Mucosa of rectum (tissue), 2 donors: ENCODE measurements around the gene MLEC.

ENCODE experiments used
- H3K27ac ChIP-seq, 2 donors: one replicate each; pipeline ENCODE4 v1.7.0; 2013; ENCODE audit warnings: inconsistent platforms in 2 of 2, low read depth in 2 of 2, low read length in 2 of 2
- H3K27me3 ChIP-seq, 2 donors: one replicate each; pipeline ENCODE4 v1.7.0; 2013; ENCODE audit warnings: low read length in 2 of 2; ENCODE audit not compliant: control insufficient read depth in 2 of 2, insufficient read depth in 2 of 2
- H3K36me3 ChIP-seq, 2 donors: one replicate each; pipeline ENCODE4 v1.7.0; 2013; ENCODE audit warnings: low read length in 2 of 2; ENCODE audit not compliant: control insufficient read depth in 2 of 2, insufficient read depth in 2 of 2
- H3K4me1 ChIP-seq, 2 donors: one replicate each; pipeline ENCODE4 v1.7.0; 2013; ENCODE audit warnings: low read length in 2 of 2, mild to moderate bottlenecking in 1 of 2; ENCODE audit not compliant: control insufficient read depth in 2 of 2, insufficient read depth in 2 of 2
- H3K4me3 ChIP-seq, 2 donors: one replicate each; pipeline ENCODE4 v1.7.0; 2013; ENCODE audit warnings: low read length in 2 of 2
- H3K9ac ChIP-seq, 2 donors: one replicate each; pipeline ENCODE4 v1.7.0; 2013; ENCODE audit warnings: low read length in 2 of 2, low read depth in 1 of 2, mild to moderate bottlenecking in 1 of 2
- H3K9me3 ChIP-seq, 2 donors: one replicate each; pipeline ENCODE4 v1.7.0; 2013; ENCODE audit warnings: low read length in 2 of 2; ENCODE audit not compliant: control insufficient read depth in 2 of 2
- donor health status: healthy.
- donor health status: Normal muscosa, but diverticular disease.

Gene MLEC

GRCh38 chr12:120677765-120678473, 9.0 kb upstream of the MLEC start:
- H3K4me3 ChIP-seq = no peak overlapping the region
- no peaks in the 10 kb centered on the region for H3K27me3 ChIP-seq
- no peaks in the 10 kb centered on the region for H3K9me3 ChIP-seq
- H3K36me3 ChIP-seq = no peaks in the 10 kb centered on the region
- H3K4me1 ChIP-seq = peaks cover 0 to 3% of the 10 kb centered on the region in 2 donors
- H3K9ac ChIP-seq = no peak overlapping the region
- no peak overlapping the region for H3K27ac ChIP-seq

DNA sequence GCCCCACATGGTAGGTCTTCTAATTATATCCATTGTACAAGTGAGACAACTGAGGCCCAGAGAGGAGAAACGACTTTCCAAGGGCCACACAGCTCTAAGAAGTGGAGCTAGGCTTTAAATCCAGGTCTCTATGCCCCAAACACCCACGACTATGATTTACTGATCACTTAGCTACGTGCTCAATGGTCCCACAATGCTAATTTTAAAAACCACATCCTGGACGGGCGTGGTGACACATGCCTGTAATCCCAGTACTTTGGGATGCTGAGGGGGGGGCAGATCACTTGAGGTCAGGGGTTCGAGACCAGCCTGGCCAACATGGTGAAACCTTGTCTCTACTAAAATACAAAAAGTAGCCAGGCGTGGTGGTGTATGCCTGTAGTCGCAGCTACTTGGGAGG, 8.4 kb upstream of the MLEC start:
- peaks cover 0 to 3% of the 10 kb centered on the region in 2 donors for H3K4me1 ChIP-seq
- H3K27me3 ChIP-seq = no peaks in the 10 kb centered on the region
- H3K9ac ChIP-seq = no peak overlapping the region
- no peak overlapping the region for H3K27ac ChIP-seq
- no peak overlapping the region for H3K4me3 ChIP-seq
- no peaks in the 10 kb centered on the region for H3K36me3 ChIP-seq
- H3K9me3 ChIP-seq = no peaks in the 10 kb centered on the region

GRCh38 chr12:120680165-120680738, 6.7 kb upstream of the MLEC start:
- Histone ChIP-seq H3K36me3 (no peaks in the 10 kb centered on the region), H3K4me3 (no peak overlapping the region), H3K27ac (no peak overlapping the region), H3K4me1 (peaks cover 0 to 3% of the 10 kb centered on the region in 2 donors), H3K9me3 (no peaks in the 10 kb centered on the region), H3K27me3 (no peaks in the 10 kb centered on the region), H3K9ac (no peak overlapping the region)

DNA sequence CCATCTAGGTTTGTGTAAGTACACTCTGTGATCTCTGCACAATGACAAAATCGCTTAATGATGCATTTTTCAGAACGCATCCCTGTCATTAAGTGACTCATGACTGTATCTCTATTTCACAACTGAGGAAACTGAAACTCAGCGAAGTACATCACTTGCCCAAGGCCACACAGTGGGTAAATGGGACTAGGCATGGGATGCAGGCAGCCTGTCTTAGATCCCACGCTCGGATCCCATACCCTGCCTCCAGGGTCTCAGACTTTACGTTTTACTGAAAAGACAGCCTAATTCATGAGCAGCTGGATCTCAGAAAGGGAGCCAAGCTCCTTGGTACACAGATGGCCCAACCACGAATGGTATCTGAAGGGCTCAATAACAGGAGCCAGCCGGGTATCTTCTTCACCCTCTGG, 2.4 kb upstream of the MLEC start:
- peaks cover 16 to 22% of the 10 kb centered on the region in 2 donors for H3K4me1 ChIP-seq
- H3K9me3 ChIP-seq = no peaks in the 10 kb centered on the region
- no peak overlapping the region for H3K9ac ChIP-seq
- no peaks in the 10 kb centered on the region for H3K27me3 ChIP-seq
- peak overlapping the region in 1 of 2 donors; percentile 7 for H3K27ac ChIP-seq
- H3K4me3 ChIP-seq = peak overlapping the region in 1 of 2 donors; percentile 15
- H3K36me3 ChIP-seq = no peaks in the 10 kb centered on the region

DNA sequence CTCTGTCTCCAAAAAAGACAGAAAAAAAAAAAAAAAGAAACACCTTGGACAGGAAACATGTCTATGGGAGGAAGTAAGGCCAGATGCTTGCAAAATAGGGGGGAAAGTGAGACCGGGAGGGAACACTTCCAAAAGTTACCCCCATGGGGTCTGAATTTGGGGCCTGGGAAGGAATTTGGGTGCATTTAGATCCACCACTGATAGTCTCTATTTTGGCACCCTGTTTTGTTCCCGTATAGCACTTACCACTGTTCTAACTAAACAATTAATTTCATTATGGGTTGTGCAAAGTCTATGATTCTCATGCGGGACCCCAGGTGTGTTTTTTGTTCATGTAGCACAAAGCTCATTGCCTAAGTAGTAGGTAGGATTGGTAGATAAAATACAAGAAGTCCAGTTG, 1.4 kb upstream of the MLEC start:
- H3K9me3 ChIP-seq = no peaks in the 10 kb centered on the region
- H3K9ac ChIP-seq = no peak overlapping the region
- H3K4me3 ChIP-seq = peak overlapping the region in 1 of 2 donors; percentile 82
- no peaks in the 10 kb centered on the region for H3K27me3 ChIP-seq
- peaks cover 21 to 28% of the 10 kb centered on the region in 2 donors for H3K4me1 ChIP-seq
- H3K27ac ChIP-seq = no peak overlapping the region
- no peaks in the 10 kb centered on the region for H3K36me3 ChIP-seq

GRCh38 chr12:120686151-120686689, 729 bp upstream of the MLEC start:
- Histone ChIP-seq H3K9ac (peak overlapping the region; percentile 79 to 85), H3K4me3 (peak overlapping the region; percentile 82 to 94), H3K27me3 (no peaks in the 10 kb centered on the region), H3K36me3 (no peaks in the 10 kb centered on the region), H3K27ac (peak overlapping the region; percentile 92 to 97), H3K4me1 (peaks cover 28 to 35% of the 10 kb centered on the region in 2 donors), H3K9me3 (no peaks in the 10 kb centered on the region)

DNA sequence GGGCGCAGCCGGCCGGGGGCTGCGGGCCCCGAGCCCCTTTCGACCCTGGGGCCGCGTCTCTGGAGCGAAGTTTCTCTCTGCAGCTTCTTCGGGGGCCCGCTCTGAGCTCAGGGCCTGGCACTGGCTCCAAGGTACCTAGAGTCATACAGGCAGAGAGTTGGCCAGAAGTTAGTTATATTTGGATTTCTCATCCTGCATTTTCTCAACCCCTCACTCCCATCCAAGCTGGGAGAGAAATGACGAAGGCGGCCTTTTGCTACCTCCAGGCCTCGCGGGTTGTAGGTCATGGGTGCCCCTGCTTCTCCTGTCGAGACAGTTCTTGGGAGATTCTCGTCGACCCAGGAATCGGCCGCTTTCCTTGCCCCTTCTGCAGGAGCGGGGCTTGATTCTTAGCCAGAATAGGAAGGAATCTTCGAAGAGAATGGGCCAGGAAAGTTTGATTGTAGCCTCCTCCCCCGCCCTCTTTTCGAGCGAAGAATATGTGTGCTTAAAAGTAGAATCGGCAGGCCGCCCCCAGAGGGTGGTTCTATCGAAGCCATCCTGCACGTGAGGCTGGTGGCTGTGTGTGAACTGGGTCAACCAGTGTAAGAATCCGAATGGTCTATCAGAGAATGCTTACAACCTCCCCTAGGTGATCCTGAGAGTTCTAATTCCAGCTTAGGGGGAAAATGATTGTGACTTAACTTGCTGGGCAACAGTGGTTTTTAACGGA, 785 bp downstream of the MLEC start:
- H3K4me1 ChIP-seq = peaks cover 40 to 47% of the 10 kb centered on the region in 2 donors
- no peaks in the 10 kb centered on the region for H3K9me3 ChIP-seq
- H3K27ac ChIP-seq = peak overlapping the region; percentile 76 to 97
- H3K27me3 ChIP-seq = no peaks in the 10 kb centered on the region
- peak overlapping the region; percentile 86 to 91 for H3K9ac ChIP-seq
- H3K4me3 ChIP-seq = peak overlapping the region; percentile 82 to 86
- H3K36me3 ChIP-seq = no peaks in the 10 kb centered on the region

DNA sequence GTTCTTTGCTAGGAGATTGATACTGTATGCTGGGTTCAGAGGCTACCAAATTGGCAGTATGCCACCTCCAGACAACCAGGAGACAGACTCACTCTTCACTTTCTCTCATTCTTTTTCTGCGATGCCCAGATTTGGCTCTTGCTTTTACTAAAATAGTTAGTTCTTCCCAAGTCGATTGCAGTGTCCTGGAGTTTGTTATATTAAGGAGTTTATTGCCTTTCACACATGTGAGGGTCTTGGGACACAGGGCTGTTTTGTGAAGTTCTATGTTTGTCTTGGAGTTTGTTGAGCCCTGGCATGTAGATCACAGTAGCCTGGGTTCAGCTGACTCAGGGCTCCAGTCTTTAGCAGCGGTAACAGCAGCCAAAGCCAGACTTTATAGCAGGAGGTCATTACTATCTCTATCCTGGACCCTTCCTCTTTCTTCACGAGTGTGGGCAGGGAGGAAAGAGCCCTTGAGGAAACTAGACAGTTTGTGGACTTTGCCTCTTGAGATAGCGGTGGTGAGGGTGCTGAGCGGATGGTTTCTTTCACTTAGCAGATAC, 1.6 kb downstream of the MLEC start:
- Histone ChIP-seq H3K4me3 (peak overlapping the region; percentile 82 to 86), H3K27ac (peak overlapping the region; percentile 76 to 97), H3K9ac (peak overlapping the region; percentile 86 to 91), H3K27me3 (no peaks in the 10 kb centered on the region), H3K4me1 (peaks cover 45 to 53% of the 10 kb centered on the region in 2 donors), H3K36me3 (peaks cover 3 to 6% of the 10 kb centered on the region in 2 donors), H3K9me3 (no peaks in the 10 kb centered on the region)

- H3K4me3 ChIP-seq = peak overlapping the region; percentile 82 to 86
- H3K27me3 ChIP-seq = no peaks in the 10 kb centered on the region
- H3K27ac ChIP-seq = peak overlapping the region; percentile 76 to 97
- no peaks in the 10 kb centered on the region for H3K9me3 ChIP-seq
- peaks cover 49 to 53% of the 10 kb centered on the region in 2 donors for H3K4me1 ChIP-seq
- peak overlapping the region; percentile 86 to 91 for H3K9ac ChIP-seq
- peaks cover 10 to 15% of the 10 kb centered on the region in 2 donors for H3K36me3 ChIP-seq
Observed at GRCh38 chr12:120689397-120690082, 2.6 kb downstream of the MLEC start.
